ENCODE measurements around the gene NR1H4. TPM values are rescaled to one million over a fixed set of nuclear protein-coding genes. Genes with fewer than 3 reads are reported as not detected.

Gene NR1H4
- total and polyA plus RNA-seq, 2 of the 8 experiments (the other 6 are each of a cell fraction or from before 2014, with no cell fraction given), result not detected

- TF ChIP-seq, protein P1, sequence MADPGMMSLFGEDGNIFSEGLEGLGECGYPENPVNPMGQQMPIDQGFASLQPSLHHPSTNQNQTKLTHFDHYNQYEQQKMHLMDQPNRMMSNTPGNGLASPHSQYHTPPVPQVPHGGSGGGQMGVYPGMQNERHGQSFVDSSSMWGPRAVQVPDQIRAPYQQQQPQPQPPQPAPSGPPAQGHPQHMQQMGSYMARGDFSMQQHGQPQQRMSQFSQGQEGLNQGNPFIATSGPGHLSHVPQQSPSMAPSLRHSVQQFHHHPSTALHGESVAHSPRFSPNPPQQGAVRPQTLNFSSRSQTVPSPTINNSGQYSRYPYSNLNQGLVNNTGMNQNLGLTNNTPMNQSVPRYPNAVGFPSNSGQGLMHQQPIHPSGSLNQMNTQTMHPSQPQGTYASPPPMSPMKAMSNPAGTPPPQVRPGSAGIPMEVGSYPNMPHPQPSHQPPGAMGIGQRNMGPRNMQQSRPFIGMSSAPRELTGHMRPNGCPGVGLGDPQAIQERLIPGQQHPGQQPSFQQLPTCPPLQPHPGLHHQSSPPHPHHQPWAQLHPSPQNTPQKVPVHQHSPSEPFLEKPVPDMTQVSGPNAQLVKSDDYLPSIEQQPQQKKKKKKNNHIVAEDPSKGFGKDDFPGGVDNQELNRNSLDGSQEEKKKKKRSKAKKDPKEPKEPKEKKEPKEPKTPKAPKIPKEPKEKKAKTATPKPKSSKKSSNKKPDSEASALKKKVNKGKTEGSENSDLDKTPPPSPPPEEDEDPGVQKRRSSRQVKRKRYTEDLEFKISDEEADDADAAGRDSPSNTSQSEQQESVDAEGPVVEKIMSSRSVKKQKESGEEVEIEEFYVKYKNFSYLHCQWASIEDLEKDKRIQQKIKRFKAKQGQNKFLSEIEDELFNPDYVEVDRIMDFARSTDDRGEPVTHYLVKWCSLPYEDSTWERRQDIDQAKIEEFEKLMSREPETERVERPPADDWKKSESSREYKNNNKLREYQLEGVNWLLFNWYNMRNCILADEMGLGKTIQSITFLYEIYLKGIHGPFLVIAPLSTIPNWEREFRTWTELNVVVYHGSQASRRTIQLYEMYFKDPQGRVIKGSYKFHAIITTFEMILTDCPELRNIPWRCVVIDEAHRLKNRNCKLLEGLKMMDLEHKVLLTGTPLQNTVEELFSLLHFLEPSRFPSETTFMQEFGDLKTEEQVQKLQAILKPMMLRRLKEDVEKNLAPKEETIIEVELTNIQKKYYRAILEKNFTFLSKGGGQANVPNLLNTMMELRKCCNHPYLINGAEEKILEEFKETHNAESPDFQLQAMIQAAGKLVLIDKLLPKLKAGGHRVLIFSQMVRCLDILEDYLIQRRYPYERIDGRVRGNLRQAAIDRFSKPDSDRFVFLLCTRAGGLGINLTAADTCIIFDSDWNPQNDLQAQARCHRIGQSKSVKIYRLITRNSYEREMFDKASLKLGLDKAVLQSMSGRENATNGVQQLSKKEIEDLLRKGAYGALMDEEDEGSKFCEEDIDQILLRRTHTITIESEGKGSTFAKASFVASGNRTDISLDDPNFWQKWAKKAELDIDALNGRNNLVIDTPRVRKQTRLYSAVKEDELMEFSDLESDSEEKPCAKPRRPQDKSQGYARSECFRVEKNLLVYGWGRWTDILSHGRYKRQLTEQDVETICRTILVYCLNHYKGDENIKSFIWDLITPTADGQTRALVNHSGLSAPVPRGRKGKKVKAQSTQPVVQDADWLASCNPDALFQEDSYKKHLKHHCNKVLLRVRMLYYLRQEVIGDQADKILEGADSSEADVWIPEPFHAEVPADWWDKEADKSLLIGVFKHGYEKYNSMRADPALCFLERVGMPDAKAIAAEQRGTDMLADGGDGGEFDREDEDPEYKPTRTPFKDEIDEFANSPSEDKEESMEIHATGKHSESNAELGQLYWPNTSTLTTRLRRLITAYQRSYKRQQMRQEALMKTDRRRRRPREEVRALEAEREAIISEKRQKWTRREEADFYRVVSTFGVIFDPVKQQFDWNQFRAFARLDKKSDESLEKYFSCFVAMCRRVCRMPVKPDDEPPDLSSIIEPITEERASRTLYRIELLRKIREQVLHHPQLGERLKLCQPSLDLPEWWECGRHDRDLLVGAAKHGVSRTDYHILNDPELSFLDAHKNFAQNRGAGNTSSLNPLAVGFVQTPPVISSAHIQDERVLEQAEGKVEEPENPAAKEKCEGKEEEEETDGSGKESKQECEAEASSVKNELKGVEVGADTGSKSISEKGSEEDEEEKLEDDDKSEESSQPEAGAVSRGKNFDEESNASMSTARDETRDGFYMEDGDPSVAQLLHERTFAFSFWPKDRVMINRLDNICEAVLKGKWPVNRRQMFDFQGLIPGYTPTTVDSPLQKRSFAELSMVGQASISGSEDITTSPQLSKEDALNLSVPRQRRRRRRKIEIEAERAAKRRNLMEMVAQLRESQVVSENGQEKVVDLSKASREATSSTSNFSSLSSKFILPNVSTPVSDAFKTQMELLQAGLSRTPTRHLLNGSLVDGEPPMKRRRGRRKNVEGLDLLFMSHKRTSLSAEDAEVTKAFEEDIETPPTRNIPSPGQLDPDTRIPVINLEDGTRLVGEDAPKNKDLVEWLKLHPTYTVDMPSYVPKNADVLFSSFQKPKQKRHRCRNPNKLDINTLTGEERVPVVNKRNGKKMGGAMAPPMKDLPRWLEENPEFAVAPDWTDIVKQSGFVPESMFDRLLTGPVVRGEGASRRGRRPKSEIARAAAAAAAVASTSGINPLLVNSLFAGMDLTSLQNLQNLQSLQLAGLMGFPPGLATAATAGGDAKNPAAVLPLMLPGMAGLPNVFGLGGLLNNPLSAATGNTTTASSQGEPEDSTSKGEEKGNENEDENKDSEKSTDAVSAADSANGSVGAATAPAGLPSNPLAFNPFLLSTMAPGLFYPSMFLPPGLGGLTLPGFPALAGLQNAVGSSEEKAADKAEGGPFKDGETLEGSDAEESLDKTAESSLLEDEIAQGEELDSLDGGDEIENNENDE (IDR thresholded peaks at IDR 0.05; ENCODE audit: insufficient replicate concordance, low read length), result no peak
- TF ChIP-seq ASH2L (IDR thresholded peaks at IDR 0.05; ENCODE audit: low read length), result no peak
- TF ChIP-seq SUZ12 (IDR thresholded peaks at IDR 0.05; ENCODE audit: low read length), result no peak
- no peak for TF ChIP-seq SIN3A (conservative IDR thresholded peaks at IDR 0.05 in 1 of 2, IDR thresholded peaks at IDR 0.05 in 1 of 2; ENCODE audit: low read depth in 1 of 2, low read length in 2 of 2)
- no peak for TF ChIP-seq SP1 (IDR thresholded peaks at IDR 0.05; ENCODE audit: low read depth, low read length)
- TF ChIP-seq MAFK (IDR thresholded peaks at IDR 0.05; ENCODE audit: low read depth, low read length), result no peak
- TF ChIP-seq NANOG (IDR thresholded peaks at IDR 0.05; ENCODE audit: insufficient read depth, low read depth, low read length, poor library complexity, severe bottlenecking), result no peak
Measured at GRCh38 chr12:100534625-100535227, 61.1 kb downstream of the NR1H4 start (continued).

Measured in H1 (cell line).